PC-9 (cell line): ENCODE measurements around the gene ING4.

Experiments used
- CTCF ChIP-seq: fragments of 200-600 bp; sonication (generic); conservative IDR thresholded peaks from 2 replicates; pipeline ENCODE4 v1.6.1; 2017; ENCODE audit warnings: mixed run types, antibody characterized with exemption, mild to moderate bottlenecking, moderate library complexity
- EZH2 ChIP-seq: fragments of 200-600 bp; sonication (generic); IDR thresholded peaks from 2 replicates; pipeline ENCODE4 v1.8.0; 2017; ENCODE audit warnings: antibody characterized with exemption, low read depth

GRCh38 chr12:6604259-6605029 lies 58.5 kb downstream of the ING4 start:
- TF ChIP-seq CTCF (no peak), EZH2 (no peak)
